SK-N-SH (cell line): ENCODE data around the gene DOCK3. TPM values are rescaled to one million over a fixed set of nuclear protein-coding genes. Genes with fewer than 3 reads are reported as not detected.

Experiments used
- CTCF ChIA-PET: fragments of 300-600, 350-600 bp; formaldehyde crosslinking; extraction: SDS; loops from one replicate; lab custom pipeline; 2021; lab: Yijun Ruan, JAX
- POLR2A ChIA-PET: fragments of 350-600 bp; sonication (Branson Sonifier 250); formaldehyde crosslinking; extraction: SDS; loops from one replicate; lab custom pipeline; 2020; ENCODE audit warnings: antibody characterized with exemption, inconsistent platforms; lab: Yijun Ruan, JAX
- DNase-seq: peaks from one replicate; pipeline ENCODE4 v3.0.0; 2012
- H2AFZ ChIP-seq: fragments of 200-600 bp; sonication (generic); 2 replicates; pipeline ENCODE4 v1.8.1; 2016; ENCODE audit warnings: antibody characterized with exemption, mild to moderate bottlenecking, low read depth
- H3F3A ChIP-seq: fragments of 200-600 bp; sonication (generic); replicated peaks from 2 replicates; pipeline ENCODE3; 2016; ENCODE audit warnings: antibody characterized with exemption, mild to moderate bottlenecking; ENCODE audit not compliant: insufficient read depth
- H3K27ac ChIP-seq, 2 experiments: fragments of 200-500 bp in 1 of 2; fragments of 200-600 bp in 1 of 2; sonication (Bioruptor generic) in 1 of 2; sonication (generic), shearing (Covaris generic) in 1 of 2; 2 replicates each; pipeline versions ENCODE4 v1.5.1 to v1.6.1; 2014 to 2016; ENCODE audit warnings: low read depth in 2 of 2, inconsistent platforms in 1 of 2, low read length in 1 of 2, mild to moderate bottlenecking in 1 of 2, mixed read lengths in 1 of 2
- H3K27me3 ChIP-seq: fragments of 200-600 bp; sonication (generic), shearing (Covaris generic); 2 replicates; pipeline ENCODE4 v1.6.1; 2016; ENCODE audit warnings: mixed run types; ENCODE audit not compliant: insufficient read depth
- H3K36me3 ChIP-seq, 2 experiments: fragments of 200-500 bp in 1 of 2; fragments of 200-600 bp in 1 of 2; sonication (Bioruptor generic) in 1 of 2; sonication (generic) in 1 of 2; replicated peaks in 1 of 2; 2 replicates each; pipeline versions ENCODE3 to v1.5.1; 2014 to 2016; ENCODE audit warnings: low read length in 1 of 2, mild to moderate bottlenecking in 1 of 2; ENCODE audit not compliant: insufficient read depth in 2 of 2, control insufficient read depth in 1 of 2
- H3K4me1 ChIP-seq, 2 experiments: fragments of 200-500 bp in 1 of 2; fragments of 200-600 bp in 1 of 2; sonication (Bioruptor generic) in 1 of 2; sonication (generic), shearing (Covaris generic) in 1 of 2; 2 replicates each; pipeline versions ENCODE4 v1.5.1 to v1.6.1; 2014 to 2016; ENCODE audit warnings: low read depth in 1 of 2, low read length in 1 of 2, mixed run types in 1 of 2; ENCODE audit not compliant: insufficient read depth in 2 of 2, control insufficient read depth in 1 of 2
- H3K4me2 ChIP-seq: fragments of 200-600 bp; sonication (generic), shearing (Covaris generic); 2 replicates; pipeline ENCODE4 v1.6.1; 2017; ENCODE audit warnings: mixed run types
- H3K4me3 ChIP-seq, 2 experiments: fragments of 200-500 bp in 1 of 2; fragments of 200-600 bp in 1 of 2; sonication (Bioruptor generic) in 1 of 2; sonication (generic), shearing (Covaris generic) in 1 of 2; 2 replicates each; pipeline versions ENCODE4 v1.5.1 to v1.8.1; 2014 to 2016; ENCODE audit warnings: low read depth in 2 of 2, inconsistent platforms in 1 of 2, low read length in 1 of 2, mild to moderate bottlenecking in 1 of 2, mixed read lengths in 1 of 2, moderate library complexity in 1 of 2
- H3K79me2 ChIP-seq: fragments of 200-600 bp; sonication (generic); 2 replicates; pipeline ENCODE4 v1.8.1; 2017; ENCODE audit warnings: mild to moderate bottlenecking; ENCODE audit not compliant: insufficient read depth
- H3K9ac ChIP-seq: fragments of 200-600 bp; sonication (generic); 2 replicates; pipeline ENCODE4 v1.6.1; 2017; ENCODE audit warnings: mixed run types
- H3K9me2 ChIP-seq: fragments of 200-600 bp; sonication (generic); 2 replicates; pipeline ENCODE4 v1.6.1; 2017; ENCODE audit warnings: mixed run types
- H3K9me3 ChIP-seq: fragments of 200-600 bp; sonication (generic); 2 replicates; pipeline ENCODE4 v1.6.1; 2017; ENCODE audit warnings: mixed run types, mild to moderate bottlenecking, moderate library complexity
- H4K20me1 ChIP-seq: fragments of 200-600 bp; sonication (generic); 2 replicates; pipeline ENCODE4 v1.6.1; 2017; ENCODE audit warnings: mild to moderate bottlenecking, mixed run types; ENCODE audit not compliant: insufficient read depth
- ELF1 ChIP-seq: IDR thresholded peaks from 2 replicates; pipeline ENCODE4 v1.4.0; 2012
- EP300 ChIP-seq, 2 experiments: IDR thresholded peaks; 2 replicates each; pipeline versions ENCODE4 v1.4.0 to v1.6.1; 2012; ENCODE audit warnings: borderline replicate concordance in 1 of 2, low read depth in 1 of 2, low read length in 1 of 2
- FOXJ3 ChIP-seq: sonication (generic); formaldehyde crosslinking; IDR thresholded peaks from 2 replicates; pipeline ENCODE4 v1.5.1; 2020; ENCODE audit warnings: mild to moderate bottlenecking, missing genetic modification reagents
- MAX ChIP-seq: IDR thresholded peaks from 2 replicates; pipeline ENCODE4 v1.4.0; 2012; ENCODE audit warnings: low read depth
- MXI1 ChIP-seq: IDR thresholded peaks from 2 replicates; pipeline ENCODE4 v1.6.1; 2012; ENCODE audit warnings: mild to moderate bottlenecking, low read depth, low read length, improper control_type of control experiment
- NFIC ChIP-seq: IDR thresholded peaks from 2 replicates; pipeline ENCODE4 v1.4.0; 2012; ENCODE audit warnings: borderline replicate concordance
- NRF1 ChIP-seq: IDR thresholded peaks from 2 replicates; pipeline ENCODE4 v1.6.1; 2012; ENCODE audit warnings: low read depth, mild to moderate bottlenecking, low read length
- RCOR1 ChIP-seq: fragments of 150-350 bp; IDR thresholded peaks from 2 replicates; pipeline ENCODE4 v1.6.1; 2017; ENCODE audit warnings: antibody characterized with exemption, low read length
- RXRA ChIP-seq: IDR thresholded peaks from 2 replicates; pipeline ENCODE4 v1.4.0; 2012; ENCODE audit warnings: low read depth, mild to moderate bottlenecking, borderline replicate concordance
- SIN3A ChIP-seq: IDR thresholded peaks from 2 replicates; pipeline ENCODE4 v1.6.1; 2012; ENCODE audit warnings: low read depth, mild to moderate bottlenecking, low read length, moderate library complexity, borderline replicate concordance
- SMC3 ChIP-seq: IDR thresholded peaks from 2 replicates; pipeline ENCODE4 v1.6.1; 2012; ENCODE audit warnings: low read depth, low read length, improper control_type of control experiment
- TCF12 ChIP-seq: IDR thresholded peaks from 2 replicates; pipeline ENCODE4 v1.4.0; 2012
- TEAD4 ChIP-seq: IDR thresholded peaks from 2 replicates; pipeline ENCODE4 v1.4.0; 2012; ENCODE audit warnings: mild to moderate bottlenecking, borderline replicate concordance; ENCODE audit not compliant: insufficient read depth
- ZBTB33 ChIP-seq: IDR thresholded peaks from 2 replicates; pipeline ENCODE4 v1.4.0; 2012; ENCODE audit warnings: low read depth, borderline replicate concordance
- WGBS: methylation state at CpG from one replicate; pipeline ENCODE4 v1.1.6; 2017; ENCODE audit warnings: low lambda C conversion rate; 5-methylcytosine and 5-hydroxymethylcytosine counted together
- polyA plus RNA-seq, 3 experiments: library from polyadenylated mRNA; depleted of rRNA; stranded (reverse); fragments of >200 nt; gene quantifications; 2 replicates each; pipeline ENCODE4 v1.2.3, GENCODE V29; 2012
- TF ChIP-seq, protein P1 (sequence below): IDR thresholded peaks from 2 replicates; pipeline ENCODE4 v1.6.1; 2012; ENCODE audit warnings: mild to moderate bottlenecking, low read depth, low read length, moderate library complexity
- TF ChIP-seq, protein P2 (sequence below): fragments of 200-600 bp; sonication (generic); IDR thresholded peaks from 2 replicates; pipeline ENCODE4 v1.6.1; 2017; ENCODE audit warnings: antibody characterized with exemption, mild to moderate bottlenecking, moderate library complexity

The DOCK3 gene
- polyA plus RNA-seq, 1 of the 3 experiments (the other 2 are of a cell fraction), result 0.05 TPM

DNA sequence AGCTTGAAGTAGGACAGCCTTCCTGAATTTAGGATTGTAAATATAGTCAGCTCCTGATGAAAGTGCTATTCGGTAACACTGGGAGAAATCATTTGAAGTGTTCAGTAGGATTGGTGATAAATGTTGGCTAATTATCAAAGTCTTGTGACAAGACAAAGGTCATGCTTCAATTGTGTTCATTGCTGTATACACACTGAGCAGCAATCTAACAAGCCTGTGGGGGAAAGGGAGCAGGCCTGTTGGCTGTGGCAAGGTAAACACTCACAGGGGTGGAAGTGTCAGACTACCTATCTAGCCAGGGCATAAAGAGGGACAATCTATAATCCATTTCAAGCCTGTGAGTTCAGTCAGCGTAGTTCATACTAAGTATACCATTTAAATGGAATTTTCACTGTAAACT lies 599.3 kb downstream of the DOCK3 start:
- WGBS, result 3% methylated on average over 2 of the region's 2 CpGs
- Histone ChIP-seq H3K79me2 (no peaks in the 10 kb centered on the region), H3K9me3 (no peaks in the 10 kb centered on the region), H3K27ac (no peak overlapping the region), H3F3A (no peaks in the 10 kb centered on the region), H3K27me3 (no peaks in the 10 kb centered on the region), H3K4me3 (no peak overlapping the region), H3K4me1 (no peaks in the 10 kb centered on the region), H2AFZ (no peak overlapping the region), H3K36me3 (no peaks in the 10 kb centered on the region), H3K9ac (no peak overlapping the region), H3K4me2 (no peak overlapping the region), H4K20me1 (no peaks in the 10 kb centered on the region), H3K9me2 (no peaks in the 10 kb centered on the region)
- ChIA-PET POLR2A (no interaction called here), CTCF (interaction anchor here (0.7 kb wide), 1 partner anchor 143 kb away, joined by 3 read pairs; no protein-coding TSS in a partner anchor)
- TF ChIP-seq TEAD4, result no peak
- no peak for TF ChIP-seq RCOR1
- TF ChIP-seq SMC3, result no peak
- TF ChIP-seq, protein P1, sequence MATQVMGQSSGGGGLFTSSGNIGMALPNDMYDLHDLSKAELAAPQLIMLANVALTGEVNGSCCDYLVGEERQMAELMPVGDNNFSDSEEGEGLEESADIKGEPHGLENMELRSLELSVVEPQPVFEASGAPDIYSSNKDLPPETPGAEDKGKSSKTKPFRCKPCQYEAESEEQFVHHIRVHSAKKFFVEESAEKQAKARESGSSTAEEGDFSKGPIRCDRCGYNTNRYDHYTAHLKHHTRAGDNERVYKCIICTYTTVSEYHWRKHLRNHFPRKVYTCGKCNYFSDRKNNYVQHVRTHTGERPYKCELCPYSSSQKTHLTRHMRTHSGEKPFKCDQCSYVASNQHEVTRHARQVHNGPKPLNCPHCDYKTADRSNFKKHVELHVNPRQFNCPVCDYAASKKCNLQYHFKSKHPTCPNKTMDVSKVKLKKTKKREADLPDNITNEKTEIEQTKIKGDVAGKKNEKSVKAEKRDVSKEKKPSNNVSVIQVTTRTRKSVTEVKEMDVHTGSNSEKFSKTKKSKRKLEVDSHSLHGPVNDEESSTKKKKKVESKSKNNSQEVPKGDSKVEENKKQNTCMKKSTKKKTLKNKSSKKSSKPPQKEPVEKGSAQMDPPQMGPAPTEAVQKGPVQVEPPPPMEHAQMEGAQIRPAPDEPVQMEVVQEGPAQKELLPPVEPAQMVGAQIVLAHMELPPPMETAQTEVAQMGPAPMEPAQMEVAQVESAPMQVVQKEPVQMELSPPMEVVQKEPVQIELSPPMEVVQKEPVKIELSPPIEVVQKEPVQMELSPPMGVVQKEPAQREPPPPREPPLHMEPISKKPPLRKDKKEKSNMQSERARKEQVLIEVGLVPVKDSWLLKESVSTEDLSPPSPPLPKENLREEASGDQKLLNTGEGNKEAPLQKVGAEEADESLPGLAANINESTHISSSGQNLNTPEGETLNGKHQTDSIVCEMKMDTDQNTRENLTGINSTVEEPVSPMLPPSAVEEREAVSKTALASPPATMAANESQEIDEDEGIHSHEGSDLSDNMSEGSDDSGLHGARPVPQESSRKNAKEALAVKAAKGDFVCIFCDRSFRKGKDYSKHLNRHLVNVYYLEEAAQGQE, result no peak
- TF ChIP-seq EP300 (IDR thresholded peaks at IDR 0.05; ENCODE audit: borderline replicate concordance in 1 of 2, low read depth in 1 of 2, low read length in 1 of 2), result no peak
- TF ChIP-seq FOXJ3 (CRISPR knock-in tag), result no peak
- TF ChIP-seq ELF1, result no peak
- no peak for TF ChIP-seq TCF12
- TF ChIP-seq SIN3A, result no peak
- TF ChIP-seq, protein P2, sequence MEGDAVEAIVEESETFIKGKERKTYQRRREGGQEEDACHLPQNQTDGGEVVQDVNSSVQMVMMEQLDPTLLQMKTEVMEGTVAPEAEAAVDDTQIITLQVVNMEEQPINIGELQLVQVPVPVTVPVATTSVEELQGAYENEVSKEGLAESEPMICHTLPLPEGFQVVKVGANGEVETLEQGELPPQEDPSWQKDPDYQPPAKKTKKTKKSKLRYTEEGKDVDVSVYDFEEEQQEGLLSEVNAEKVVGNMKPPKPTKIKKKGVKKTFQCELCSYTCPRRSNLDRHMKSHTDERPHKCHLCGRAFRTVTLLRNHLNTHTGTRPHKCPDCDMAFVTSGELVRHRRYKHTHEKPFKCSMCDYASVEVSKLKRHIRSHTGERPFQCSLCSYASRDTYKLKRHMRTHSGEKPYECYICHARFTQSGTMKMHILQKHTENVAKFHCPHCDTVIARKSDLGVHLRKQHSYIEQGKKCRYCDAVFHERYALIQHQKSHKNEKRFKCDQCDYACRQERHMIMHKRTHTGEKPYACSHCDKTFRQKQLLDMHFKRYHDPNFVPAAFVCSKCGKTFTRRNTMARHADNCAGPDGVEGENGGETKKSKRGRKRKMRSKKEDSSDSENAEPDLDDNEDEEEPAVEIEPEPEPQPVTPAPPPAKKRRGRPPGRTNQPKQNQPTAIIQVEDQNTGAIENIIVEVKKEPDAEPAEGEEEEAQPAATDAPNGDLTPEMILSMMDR, result no peak
- no peak for DNase-seq

DNA sequence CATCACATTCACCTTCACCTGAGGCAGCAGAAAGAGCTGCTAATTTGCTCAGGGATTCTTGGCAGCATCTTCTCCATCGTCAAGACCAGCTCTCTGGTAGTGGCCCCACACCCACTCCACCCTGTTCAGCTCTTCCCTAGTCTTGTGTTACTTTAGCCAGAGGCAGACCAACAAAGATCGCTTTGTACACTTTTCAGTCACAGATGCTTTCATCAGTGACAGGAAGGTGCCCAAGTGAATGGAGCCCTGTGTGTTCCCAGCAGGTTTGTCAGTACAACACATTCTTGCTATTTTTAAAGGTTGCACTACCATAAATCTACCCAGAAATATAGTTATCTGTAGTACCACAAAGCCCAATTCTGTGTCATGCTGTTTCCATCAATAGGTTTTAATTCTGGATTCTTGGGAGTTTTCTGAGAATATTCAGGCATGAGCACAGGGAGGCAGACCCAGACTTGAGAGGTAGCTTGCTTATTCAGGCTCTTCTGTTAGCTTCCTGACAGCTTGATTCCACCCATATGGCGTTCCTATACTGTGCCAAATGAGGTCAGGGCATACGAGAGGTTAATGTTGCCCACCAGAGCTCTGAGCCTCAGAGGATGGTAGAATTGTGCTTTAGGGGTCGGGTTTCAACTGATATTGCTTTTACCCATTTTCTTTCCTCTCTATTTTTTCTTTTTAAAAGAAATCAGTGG lies 600.5 kb downstream of the DOCK3 start:
- Histone ChIP-seq H3K4me2 (no peak overlapping the region), H3F3A (no peaks in the 10 kb centered on the region), H3K4me1 (no peaks in the 10 kb centered on the region), H3K9me2 (no peaks in the 10 kb centered on the region), H3K27me3 (no peaks in the 10 kb centered on the region), H3K4me3 (no peak overlapping the region), H3K9ac (no peak overlapping the region), H2AFZ (no peak overlapping the region), H3K27ac (no peak overlapping the region), H3K36me3 (no peaks in the 10 kb centered on the region), H4K20me1 (no peaks in the 10 kb centered on the region), H3K79me2 (no peaks in the 10 kb centered on the region), H3K9me3 (no peaks in the 10 kb centered on the region)
- 6% methylated on average over 5 of the region's 5 CpGs for WGBS
- no peak for DNase-seq
- POLR2A ChIA-PET, result no interaction called here
- CTCF ChIA-PET, result interaction anchor here (1.2 to 1.4 kb wide), 2 partner anchors 33 to 659 kb away, joined by 4 to 5 read pairs; no protein-coding TSS in a partner anchor
- TF ChIP-seq TEAD4, result no peak
- TF ChIP-seq ELF1, result no peak
- TF ChIP-seq MAX, result no peak
- no peak for TF ChIP-seq ZBTB33
- TF ChIP-seq NRF1, result no peak
- TF ChIP-seq, protein P2, result no peak
- no peak for TF ChIP-seq NFIC
- no peak for TF ChIP-seq EP300 (IDR thresholded peaks at IDR 0.05; ENCODE audit: borderline replicate concordance in 1 of 2, low read depth in 1 of 2, low read length in 1 of 2)
- no peak for TF ChIP-seq MXI1
- TF ChIP-seq RXRA, result no peak
